Limb (tissue), 2 donors: ENCODE data around the gene DCX.

ENCODE experiments used
- DNase-seq, 2 donors: peaks; one replicate each; pipeline ENCODE4 v3.0.0-alpha.2; 2016; ENCODE audit errors: extremely low spot score in 2 of 2

The DCX gene

DNA sequence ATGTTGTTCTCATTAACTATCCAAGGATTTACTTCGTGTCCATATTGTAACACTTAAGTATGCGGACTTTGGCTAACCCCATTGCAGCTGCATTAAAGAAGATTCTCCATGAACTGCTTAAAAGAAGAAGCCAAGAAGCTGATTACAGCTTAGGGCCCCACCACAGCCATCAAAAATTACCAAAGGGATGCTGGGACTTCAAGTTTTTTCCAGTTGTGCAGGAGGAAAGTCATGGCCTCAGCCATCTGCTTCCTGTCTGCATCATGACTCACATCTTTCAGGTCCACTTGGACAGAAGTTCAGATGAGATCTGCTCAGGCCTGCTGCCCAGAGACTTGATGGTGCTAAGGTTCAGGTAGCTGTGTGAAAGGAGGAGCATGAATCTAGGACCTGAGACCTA lies 102.9 kb downstream of the DCX start:
- DNase-seq: peak in 1 of 2 donors; percentile 49

DNA sequence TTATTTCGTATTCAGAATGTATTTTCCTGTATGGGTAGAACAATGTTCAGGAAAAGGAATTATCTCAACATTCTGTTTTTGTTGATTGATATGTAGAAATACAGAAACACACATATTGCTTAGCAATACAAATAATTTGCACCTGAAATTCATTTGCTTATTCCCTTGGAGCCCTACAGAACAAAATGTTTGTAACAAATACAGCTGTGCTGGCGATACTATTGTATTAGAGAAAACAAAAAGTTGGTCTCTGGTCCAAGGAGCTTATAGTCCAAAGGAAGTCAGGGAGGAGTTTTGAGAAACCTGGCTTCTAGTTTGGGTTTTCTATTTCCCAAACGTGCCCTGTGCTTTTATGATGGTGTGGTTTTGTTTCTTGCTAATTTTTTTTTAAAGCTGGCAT lies 104.0 kb downstream of the DCX start:
- no peak for DNase-seq

DNA sequence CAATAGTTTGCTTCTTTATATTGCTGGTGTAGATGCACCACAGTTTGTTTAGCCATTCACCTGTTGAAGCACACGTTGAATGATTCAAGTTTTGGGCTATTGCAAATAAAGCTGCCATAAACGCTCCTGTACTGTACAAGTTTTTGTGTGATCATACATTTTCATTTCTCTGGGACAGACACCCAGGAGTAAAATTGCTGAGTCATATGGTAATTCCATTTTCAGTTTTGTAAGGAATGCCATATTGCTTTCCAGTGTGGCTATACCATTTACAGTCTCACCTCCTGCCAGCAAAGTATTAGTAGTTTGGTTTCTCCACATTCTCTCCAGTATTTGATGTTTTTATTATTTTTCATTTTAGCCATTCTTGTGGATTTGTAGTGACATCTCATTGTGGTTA lies 109.7 kb downstream of the DCX start:
- no peak for DNase-seq

DNA sequence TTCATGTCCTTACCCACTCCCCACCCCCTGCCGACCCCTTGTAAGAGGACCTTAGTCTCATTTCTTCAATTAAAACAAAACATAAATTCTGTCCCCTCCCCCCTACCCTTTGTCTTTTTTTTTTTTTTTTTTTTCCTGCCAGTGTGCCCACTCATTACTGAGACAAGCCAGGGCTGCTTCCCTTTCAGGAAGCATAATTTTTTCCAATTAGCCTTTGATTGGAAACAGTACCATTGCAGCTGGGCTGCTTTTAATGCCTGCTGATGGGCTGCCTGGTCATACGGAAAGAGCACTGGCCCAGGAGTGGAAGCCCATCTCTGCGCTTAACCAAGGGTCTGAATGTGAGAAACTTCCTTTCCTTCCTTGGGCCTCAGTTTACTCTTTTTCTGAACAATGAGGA lies 123.2 kb downstream of the DCX start:
- DNase-seq: no peak

DNA sequence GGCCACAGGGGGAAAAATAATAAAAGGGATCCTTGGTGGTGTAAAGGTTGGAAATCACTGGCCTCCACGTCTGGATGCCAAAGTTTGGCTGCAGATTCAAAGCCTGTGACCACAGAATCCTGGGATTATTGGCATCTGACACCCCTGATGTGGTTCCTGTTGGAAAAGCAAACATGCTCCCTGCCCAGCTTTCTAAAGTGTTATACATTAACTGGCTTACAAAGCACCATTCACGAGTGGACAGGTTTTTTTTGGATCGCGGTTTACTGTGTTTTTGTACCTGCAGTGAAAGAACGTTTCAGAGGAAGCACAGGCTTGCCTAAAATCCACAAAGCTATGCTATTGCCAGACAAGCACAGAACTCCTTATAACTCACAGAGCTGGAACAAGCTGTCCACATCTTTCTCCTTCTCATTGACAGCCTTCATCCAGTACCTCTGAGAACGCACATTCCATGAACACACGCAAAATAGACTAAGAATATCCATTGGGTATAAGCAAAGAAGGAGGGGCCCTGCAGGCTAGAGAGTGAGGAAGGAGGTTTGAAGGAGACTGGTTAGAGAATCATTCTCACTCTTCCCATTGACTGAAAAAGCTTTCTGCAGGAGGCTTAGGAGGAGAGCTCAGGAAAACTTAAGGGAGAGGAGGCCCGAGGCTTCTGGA lies 127.2 kb downstream of the DCX start:
- peak; percentile 40 to 50 for DNase-seq

DNA sequence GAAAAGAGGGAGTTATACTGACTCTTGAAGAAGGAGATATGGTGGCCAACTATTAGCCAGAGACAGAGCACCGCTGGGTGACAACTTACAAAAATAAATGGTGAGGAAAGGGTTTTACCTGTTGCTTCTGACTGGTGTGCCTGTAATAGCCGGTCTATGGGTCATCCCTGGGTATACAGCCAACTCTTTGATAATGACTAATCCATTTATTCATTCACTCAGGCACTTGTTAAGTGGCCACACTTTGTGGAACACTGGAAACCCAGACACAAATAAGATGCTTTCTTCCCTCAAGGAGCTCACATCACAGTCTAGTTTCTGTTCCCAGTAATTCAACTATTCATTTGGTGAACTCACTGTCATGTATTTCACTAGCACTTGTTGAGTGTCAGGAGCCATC lies 128.5 kb downstream of the DCX start:
- no peak for DNase-seq

DNA sequence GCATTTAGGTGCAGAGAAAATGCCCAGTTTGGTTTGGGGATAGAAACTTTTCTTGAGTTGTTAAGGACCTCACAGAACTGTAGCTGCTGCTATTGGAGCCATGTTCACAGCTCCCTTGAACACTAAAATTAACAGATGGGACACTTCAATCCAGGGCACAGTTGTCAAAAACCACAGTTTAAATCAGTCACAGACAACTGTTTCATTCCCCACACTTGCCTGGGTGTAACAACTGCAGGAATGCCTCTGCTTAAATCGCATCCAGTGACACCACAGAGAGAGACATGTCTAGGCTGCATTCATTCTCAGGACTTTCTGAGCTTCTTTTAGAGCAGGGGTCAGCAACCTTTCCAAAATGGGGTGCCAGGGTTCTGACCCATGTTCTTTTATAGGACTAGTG lies 129.0 kb downstream of the DCX start:
- no peak for DNase-seq

DNA sequence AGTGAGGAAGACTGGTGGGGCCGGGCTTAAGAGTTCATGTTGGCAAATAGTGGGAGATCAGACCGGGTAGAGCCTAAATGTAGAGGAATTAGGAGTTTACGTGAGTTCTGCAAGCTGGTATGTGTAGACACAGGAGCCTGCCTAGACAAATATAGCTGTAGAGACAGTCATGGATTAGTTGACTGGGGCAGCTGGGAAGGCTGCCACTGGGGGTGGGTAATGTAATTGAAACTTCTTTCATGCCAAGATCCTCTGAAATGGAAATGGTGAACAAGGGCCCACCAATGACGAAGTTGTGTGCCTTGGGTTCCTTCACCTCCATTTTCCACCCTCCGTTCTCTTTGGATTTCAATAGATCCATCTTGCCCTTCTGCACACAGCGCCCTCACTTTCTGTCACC lies 129.9 kb downstream of the DCX start:
- DNase-seq: no peak

DNA sequence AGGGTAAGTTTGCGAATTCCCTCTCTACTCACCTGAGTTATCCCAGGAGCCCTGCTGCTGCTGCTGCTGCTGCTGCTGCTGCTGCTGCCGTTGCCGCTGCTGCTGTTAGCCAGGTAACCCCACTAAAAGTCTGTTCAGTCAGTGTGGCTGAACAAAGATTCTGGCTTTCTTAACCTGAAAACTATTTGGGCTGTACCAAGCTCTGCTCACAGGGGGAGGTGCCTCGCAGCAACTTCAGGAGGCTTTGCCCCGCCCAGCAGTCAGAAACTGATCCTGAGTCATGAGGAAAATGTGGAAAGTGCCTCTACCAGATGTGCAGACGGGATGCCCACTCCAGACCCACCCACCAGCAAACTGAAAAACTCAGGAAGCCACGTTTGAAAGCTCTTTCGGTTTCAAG lies 141.7 kb downstream of the DCX start, which contains the start of gene CAPN6:
CAPN6 (minus strand) TSS at position 145 of the 400 bp plus-strand sequence. CDS start 6,547 bp downstream, outside the sequence.
- peak; percentile 50 to 77 for DNase-seq

DNA sequence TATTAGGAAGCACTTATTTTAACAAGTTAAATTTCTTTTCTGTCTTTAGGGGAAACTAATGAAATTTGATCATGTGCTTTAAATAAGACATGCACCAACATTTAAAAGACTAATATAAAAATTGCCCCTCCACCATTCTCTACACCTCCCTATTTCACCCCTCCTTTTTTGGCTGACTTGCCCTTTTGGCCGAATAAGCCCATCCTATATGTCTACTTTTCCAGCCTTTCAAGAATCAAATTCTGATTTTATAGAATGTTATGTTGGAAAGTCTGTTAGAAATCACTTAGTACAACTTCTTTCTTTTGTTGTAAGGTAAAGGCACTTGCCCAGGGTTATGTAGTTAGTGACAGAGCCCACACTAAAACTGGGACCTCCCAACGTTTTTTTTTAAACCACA lies 143.5 kb downstream of the DCX start:
- DNase-seq: no peak

DNA sequence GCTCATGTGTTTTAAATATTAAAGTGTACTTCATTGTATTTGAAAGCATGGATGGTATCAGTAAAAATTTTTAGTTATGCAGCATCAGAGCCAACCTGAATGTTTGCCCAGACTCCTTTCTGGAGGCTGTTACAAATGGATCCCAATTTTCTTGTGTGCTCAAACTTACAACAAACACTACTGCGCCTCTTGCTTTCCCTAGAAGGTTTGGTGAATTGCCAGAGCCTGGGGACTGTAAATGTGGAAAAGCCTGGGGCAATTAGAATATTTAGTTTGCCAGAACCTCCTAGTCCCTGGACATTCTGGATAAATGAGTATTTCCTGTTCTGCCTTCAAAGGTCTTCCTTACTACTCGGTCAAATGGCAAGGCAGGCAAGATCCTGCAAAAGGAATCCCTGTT lies 146.5 kb downstream of the DCX start:
- DNase-seq: no peak

DNA sequence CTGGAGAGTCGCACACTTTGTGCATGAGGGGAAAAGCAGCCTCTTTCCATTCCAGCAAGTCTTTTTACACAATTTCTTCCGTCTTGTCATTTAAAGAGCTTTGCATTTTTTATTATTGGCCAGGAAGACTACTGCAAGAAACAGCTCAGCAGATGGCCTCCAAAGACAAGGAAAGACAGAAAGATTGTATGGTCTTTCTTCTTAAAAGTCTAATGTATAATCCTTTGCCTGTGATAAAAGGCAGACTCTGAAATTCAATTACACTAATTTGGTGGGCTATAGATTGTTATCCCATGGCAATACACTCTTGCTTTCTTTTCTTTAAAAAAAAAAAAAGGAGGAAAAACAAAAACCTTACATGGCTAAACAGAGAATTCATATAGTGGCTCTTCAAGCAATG lies 147.6 kb downstream of the DCX start:
- DNase-seq: no peak

DNA sequence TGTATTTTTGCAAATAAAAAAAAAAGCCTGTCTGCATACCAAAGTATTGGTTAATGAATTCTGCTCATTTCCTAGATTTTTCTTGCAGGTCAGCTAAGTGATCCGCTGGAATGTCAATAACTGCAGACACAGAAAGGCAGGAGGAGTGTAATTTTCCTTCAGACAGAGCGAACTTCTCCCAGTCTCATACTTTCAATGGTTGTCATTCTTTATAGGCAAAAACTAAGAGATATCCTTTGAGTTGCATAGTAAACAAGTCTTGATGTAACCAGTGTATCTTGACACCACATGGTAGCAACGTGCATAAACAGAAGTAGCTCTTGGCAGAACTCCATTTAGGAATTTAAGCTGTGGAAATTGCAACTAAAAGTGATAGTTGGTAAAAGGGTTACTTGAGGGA lies 149.9 kb downstream of the DCX start:
- DNase-seq: no peak

DNA sequence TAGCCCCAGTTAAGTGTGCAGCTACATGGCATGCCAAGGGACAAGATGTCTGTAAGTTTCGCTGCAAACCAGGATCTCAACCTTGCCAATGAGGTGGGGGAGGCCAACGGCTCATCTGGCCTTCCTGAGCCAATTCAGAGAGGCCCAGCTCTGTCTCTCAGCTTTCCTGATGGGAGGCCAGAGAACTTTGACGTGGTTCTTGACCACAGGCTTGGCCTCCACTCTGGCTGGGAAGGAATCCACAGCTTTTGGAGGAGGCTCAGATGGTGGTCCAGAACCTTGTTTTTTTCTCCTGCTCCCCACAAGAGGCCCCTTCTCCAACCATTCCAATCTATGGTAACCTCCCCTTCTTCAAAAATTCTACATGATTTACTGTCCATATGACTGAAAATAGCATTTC lies 151.5 kb downstream of the DCX start:
- DNase-seq: no peak

DNA sequence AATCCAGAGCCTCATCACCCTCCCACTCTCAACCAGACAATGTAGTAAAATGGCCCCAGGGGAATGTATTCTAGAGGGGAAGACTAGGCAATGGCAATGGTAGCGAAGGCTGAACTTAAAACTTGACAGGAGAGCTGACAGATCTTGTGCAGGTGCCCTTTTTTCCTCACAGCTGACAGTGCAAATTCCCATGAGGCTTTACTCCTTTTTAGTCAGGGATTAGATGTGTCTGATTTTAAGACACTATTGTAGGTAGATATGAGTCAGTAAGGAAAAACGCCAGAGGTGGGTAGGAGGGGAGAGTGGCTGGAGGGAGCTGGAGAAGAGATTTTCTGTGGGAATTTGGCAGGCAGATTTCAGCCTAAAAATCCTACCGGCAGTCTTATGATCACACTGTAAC lies 152.4 kb downstream of the DCX start:
- no peak for DNase-seq

DNA sequence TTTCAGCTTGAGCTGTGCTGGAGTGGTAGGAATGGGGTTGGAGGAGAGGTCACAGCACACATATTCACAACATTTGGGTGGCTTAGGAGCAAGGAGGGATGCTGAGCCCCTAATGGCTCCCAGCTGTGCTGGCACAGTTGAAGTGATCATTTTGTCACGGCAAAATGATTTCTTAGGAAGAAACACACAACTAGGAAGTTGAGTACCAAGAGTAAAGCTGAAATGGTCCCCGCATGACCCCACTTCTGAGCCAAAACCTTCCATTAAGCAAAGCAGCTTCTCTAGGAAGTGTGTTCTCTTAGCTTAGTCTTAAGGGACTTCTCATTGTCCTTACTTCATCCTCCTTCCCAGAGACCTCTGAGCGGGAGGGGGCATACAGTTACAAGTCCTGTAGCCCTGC lies 154.3 kb downstream of the DCX start:
- DNase-seq: no peak

DNA sequence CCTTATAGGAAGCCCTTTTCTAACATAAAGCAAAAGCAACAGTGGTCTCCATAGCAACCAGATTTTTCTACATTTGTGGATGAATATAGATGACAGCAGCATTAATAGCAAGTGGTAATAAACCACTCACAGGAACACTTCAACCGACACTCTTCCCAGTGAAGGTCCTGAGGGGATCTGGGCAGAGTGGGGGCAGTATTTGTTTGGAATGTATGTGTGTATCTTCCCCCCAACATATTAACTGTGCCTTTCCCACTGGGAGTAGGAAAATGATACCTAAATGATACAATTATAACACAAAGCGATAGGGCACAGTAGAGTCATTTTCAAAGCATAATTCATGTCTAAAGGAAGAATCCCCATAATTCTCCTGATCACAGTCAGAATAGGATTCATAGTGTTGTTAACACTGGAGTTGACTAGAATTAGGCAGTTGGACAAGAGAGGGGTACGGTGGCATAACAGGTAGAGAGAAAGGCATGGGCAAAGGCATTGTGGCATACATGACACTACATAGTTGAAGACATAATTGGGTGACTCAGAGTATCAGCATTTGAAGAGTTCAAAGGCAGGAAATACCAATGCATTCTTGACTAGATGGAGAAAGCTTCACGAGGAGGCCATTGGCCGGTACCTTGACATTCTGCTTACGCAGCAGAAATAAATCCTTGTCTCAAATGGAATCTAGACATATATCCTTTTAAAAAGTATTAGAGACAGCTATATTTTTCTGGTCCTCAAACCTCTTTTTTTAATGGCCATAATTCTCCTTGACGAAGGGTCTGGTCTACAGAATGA lies 156.9 kb downstream of the DCX start:
- no peak for DNase-seq

DNA sequence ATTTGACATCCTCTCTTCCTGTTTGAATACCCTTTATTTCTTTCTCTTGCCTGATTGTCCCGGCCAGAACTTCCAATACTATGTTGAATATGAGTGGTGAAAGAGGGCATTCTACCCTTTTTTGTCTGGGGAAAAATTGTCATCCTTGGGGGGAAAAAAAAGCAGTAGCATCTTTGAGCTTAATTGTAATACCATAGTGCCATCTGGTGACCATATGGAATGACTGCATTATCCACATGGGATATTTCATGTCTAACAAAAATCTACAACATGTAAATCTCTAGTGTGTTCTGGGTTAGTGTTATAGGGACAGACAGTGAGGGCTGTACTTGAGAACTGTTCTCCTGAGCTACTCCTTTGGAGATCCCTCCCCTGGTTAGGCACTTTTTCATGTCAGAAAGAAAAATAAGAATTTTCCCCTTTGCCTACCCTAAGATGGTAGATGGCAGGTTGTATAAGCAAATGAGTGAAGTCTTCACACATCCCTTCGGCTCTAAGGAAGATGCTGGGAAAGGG lies 167.7 kb downstream of the DCX start:
- no peak for DNase-seq
